ENCODE measurements around the gene ENC1.
A peak's percentile ranks its signal among the peaks of the same experiment; 100 is the strongest.
"Not testable (repeated sequence)": the region's sequence is repeated elsewhere in the genome, so short reads cannot be mapped to it uniquely, and the experiment has no call there.

Gene ENC1, protein sequence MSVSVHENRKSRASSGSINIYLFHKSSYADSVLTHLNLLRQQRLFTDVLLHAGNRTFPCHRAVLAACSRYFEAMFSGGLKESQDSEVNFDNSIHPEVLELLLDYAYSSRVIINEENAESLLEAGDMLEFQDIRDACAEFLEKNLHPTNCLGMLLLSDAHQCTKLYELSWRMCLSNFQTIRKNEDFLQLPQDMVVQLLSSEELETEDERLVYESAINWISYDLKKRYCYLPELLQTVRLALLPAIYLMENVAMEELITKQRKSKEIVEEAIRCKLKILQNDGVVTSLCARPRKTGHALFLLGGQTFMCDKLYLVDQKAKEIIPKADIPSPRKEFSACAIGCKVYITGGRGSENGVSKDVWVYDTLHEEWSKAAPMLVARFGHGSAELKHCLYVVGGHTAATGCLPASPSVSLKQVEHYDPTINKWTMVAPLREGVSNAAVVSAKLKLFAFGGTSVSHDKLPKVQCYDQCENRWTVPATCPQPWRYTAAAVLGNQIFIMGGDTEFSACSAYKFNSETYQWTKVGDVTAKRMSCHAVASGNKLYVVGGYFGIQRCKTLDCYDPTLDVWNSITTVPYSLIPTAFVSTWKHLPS

DNA sequence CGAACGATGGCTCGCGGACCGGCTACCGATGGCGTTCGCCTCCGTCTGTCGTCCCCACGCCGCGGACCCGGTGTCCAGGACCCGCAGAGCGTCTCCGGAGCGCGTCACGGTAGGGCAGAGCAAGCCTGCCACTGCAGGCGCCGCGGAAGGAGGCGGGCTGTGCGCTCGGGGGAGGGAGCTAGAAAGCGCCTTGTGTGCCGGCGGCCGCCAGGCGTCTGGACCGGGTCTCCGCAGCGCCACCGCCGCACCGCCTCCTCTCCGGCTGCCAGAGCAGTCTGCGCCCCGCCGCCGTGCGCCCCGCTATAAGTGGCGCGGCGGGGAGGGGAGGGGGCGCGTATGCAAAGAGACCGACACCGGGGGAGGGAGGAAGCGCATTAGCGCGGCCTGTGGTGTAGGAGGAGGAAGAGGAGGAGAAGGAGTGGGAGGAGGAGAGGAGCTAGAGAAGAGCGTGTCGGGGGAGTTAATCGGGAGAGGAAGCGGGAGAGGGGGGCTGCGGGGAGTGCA, at the start of gene ENC1:
ENC1 (minus strand) TSS at position 279 of the 504 bp plus-strand sequence. CDS start 4,243 bp downstream, outside the sequence.
- DNase-seq (ENCODE audit: low read depth, low spot score): peak; percentile 95

DNA sequence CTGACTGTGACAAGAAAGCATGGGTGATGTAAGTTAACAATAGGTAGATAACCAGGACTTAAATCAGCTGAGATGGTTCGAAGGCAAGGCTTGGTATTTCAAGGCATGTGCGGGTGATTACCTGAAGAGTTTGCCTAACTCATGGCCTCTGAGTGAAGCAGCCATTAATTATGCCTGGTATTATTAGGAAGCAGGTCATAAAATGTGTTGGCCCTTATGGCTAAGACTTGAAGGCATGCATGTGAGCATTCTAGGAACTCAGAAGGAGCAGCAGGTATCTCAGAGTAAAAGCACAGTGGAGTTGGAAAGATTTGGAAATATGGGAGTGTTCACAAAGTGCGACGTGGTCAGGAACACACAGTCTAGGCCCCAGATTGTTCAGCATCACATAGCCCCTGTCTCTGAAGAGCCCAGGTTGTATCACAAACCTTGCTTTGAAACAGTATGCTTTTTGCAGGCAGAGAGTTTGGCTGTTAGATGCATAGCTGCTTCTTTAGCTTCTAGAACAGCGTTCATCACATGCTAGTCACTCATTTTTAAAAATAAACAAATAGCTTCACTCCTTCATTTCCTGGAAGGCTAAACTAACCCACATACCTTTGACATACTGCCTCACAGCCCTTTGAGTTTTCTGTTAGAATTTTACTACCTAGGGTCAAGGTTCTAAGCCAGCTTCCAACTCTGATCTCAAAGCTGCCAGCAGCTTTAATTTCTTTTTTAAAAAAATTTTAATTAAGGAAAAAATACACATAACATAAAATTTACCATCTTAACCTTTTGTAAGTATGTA, 46.6 kb upstream of the ENC1 start:
- no peak for DNase-seq (ENCODE audit: low read depth, low spot score)

DNA sequence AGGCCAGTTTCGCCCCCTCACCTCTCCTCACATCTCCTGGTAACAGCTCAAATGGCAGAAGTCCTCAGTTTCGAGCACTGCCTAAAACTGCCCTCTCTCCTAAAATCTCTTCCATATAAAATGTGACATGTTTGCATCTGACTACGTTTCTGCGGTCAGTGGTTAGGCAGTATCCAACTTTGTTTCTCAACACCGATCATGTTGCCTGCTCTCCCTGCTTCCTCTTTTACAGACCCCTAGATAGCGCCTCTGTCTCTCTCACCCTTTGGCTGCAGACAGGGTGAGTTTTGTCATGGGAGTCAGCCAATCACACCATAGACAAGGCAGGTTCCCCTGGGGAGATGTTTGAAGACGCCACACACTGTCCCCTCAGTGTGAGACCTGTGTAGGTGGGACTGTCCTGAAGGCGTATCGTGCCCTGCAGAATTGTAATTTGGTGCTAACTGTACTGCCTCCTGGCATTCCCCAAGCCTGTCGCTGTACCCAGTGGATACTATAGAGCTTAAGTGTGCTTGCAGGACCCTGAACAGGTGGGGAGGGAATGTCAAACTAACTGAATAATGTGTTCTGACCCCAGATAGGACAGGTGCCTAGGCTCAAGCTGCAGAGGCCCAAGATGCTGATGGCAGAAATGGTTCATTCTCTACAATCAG, 45.6 kb upstream of the ENC1 start:
- DNase-seq (ENCODE audit: low read depth, low spot score): no peak

DNA sequence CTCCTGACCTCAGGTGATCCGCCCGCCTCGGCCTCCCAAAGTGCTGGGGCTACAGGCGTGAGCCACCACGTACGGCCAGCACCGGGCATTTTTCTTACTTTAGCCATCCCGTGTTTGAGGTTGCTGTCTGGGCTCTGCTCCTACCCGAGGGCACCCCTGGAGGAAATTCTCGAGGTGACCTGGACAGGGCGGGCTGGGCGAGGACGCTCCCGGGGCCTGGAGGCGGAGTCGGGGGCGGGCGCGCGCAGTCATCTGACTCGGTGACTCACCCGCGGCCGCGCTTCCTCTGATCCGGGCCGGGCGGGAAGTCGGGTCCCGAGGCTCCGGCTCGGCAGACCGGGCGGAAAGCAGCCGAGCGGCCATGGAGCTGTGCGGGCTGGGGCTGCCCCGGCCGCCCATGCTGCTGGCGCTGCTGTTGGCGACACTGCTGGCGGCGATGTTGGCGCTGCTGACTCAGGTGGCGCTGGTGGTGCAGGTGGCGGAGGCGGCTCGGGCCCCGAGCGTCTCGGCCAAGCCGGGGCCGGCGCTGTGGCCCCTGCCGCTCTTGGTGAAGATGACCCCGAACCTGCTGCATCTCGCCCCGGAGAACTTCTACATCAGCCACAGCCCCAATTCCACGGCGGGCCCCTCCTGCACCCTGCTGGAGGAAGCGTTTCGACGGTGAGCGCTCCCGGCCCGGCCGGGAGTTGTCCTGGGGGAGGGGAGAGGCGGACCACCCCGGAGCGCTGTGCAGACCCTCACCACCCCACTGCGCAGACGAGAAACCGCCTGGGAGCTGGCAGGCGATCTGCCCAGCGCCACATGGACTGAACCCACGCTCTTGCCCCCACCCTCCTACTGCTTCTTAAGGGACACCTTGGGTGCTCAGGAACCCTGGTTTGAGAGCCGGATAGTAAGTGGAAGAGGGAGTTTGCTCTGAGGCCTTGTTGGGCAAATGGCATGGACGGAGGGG, 44.6 kb upstream of the ENC1 start, which contains the start of gene HEXB:
HEXB (plus strand) TSS at position 334 of the 952 bp plus-strand sequence; CDS start at position 362, 28 bp downstream.
- DNase-seq (ENCODE audit: low read depth, low spot score): no peak

DNA sequence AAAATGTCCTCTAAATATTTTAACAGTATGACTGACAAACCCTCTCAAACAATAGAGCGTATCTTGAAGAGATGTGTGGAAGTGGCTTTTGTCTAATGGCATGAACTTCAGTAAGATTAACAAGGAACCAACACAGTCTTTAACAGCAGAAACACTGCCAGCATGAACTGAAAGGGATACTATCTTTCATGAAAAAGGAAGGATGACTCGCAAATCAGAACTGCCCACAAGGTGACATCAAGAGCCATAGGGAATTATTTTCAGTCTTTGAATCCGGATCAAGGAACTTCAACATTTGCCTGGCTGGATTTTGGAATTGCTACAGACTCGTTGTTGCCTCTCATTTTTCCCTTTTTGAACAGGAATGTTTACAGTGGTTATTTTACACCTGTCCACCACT, 39.4 kb upstream of the ENC1 start:
- DNase-seq (ENCODE audit: low read depth, low spot score): no peak

DNA sequence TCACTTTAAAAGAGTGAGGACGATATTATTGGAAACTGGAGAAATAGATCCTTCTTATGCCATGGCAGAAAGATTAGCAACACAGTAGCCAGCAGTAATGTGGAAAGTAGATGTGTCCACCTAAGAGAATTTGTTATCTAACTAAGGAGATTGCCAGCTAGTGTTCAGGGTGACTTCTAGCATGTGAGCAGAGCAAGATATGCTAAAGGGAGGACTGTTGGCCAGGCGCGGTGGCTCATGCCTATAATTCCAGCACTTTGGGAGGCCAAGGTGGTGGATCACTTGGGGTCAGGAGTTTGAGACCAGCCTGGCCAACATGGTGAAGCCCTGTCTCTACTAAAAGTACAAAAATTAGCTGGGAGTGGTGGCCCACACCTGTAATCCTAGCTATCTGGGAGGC, 38.8 kb upstream of the ENC1 start:
- not testable (repeated sequence) for DNase-seq (ENCODE audit: low read depth, low spot score)

DNA sequence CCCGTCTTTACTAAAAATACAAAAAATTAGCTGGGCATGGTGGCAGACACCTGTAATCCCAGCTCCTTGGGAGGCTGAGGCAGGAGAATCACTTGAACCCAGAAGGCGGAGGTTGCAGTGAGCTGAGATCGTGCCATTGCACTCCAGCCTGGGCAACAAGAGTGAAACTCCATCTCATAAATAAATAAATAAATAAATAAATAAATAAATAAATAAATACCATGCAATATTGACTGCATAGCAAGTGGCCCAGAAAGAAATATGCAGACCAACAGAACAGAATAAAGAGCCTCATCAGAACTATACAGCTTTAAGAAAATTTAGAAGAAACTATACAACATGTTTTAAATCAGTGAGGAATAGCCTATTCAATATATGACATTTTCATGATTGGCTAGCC, 37.6 kb upstream of the ENC1 start:
- DNase-seq (ENCODE audit: low read depth, low spot score): not testable (repeated sequence)

DNA sequence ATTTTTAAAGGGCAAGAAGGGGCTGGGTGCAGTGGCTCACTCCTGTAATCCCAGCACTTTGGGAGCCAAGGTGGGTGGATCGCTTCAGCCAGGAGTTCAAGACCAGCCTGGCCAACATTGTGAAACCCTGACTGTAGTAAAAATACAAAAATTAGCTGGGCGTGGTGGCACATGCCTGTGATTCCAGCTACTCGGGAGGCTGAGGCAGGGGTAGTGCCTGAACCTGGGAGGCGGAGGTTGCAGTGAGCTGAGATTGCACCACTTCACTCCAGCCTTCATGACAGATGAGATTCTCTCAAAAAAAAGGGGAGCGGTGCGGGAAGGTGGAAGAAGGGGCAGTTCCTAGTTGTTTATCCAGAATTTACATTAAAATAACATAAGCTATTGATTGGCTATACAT, 35.9 kb upstream of the ENC1 start:
- DNase-seq (ENCODE audit: low read depth, low spot score): not testable (repeated sequence)

DNA sequence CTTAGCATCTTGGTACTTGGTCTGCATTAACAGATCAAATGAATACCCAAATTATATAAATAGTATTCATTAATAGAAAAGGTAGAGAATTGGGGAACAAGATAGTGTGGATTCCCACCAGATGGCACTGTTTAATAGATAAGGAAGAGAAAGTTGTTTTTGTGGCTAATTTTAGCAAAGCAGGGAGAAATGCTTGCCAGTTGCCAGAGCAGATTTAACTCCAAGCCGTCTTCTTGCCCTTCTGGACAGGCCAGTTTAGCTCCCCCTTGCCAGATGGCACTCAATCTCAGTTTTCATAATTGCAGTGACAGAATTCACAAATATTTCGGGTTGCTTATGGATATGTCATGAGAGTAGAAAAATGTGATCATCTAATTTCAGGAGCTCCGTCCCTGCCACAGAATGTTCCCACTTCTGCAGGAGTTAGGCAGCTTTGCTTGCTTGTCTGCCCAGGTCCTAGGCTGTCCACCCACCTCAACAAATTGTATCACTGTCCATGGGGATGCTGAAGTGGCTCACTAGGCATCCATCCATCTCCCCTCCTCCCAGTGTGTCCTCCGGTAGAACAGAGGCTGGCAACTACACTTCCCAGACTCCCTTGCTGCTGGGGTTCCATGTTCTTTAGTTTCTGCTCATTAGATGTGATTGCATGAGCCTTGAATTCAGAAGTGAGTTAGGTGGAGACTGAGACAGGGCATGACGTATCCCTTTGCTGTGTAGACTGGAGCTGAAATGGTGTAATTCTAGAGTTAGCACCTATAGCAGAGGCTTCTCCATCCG, 32.7 kb upstream of the ENC1 start:
- no peak for DNase-seq (ENCODE audit: low read depth, low spot score)

DNA sequence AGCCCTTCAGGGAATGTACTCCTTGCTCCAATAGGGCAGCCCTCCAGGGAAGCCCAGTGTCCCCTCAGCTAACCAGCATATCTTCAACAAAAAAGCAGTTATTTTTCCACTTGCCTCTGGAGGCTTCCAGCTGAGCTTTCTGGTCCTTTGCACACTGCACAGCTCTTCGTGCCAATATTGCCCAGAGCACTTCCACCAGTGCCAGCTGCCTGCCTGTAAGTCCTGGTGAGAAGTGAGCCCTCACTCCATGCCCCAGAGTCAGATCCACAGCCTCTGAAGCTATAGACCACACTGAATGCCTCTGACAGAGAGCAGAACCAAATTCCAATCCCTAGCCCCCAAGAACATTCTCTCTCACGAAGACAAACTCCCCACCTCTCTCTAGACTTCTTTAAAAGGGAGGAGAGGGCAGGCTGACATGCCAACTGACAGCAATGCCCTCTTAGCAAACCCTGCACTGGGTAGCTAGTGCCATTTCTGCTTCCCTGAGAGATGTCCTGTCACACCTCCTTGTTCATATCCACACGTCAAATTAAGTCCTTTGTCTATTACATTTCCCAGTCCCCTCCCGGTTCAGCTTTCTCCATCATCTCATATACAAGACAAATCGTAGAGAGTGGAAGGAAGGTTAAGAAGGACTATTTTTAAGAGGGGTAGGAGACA, 31.8 kb upstream of the ENC1 start:
- DNase-seq (ENCODE audit: low read depth, low spot score): no peak

DNA sequence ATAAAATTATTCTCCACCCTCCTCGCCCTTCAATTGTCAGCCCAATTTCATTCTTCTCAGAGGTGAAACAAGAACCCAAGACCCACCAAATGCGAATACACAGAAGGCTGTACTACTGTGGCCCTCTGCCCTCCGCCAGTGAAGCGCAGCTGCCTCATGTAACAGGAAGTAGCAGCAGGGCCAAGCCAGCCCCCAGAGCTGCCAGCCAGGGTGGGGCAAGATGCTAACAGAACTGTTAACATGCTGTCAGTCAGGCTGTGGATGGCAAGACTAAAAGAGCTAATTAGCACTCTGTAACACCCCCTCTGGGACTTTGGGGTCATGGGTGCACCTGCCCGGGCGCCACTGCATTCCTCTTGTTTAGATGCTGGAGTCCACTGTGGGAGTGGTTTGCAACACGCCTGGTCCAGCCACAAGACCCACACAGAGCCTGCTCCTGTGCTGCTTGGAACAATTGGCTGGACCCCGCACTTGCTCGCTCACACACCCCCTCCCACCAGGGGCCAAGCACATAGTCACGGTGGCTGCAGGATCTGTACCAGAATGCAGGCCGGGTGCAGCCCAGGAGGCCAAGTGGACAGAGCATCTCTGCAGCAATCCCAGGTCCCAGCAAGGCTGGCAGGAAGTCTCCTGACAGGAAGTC, 30.0 kb upstream of the ENC1 start:
- no peak for DNase-seq (ENCODE audit: low read depth, low spot score)

DNA sequence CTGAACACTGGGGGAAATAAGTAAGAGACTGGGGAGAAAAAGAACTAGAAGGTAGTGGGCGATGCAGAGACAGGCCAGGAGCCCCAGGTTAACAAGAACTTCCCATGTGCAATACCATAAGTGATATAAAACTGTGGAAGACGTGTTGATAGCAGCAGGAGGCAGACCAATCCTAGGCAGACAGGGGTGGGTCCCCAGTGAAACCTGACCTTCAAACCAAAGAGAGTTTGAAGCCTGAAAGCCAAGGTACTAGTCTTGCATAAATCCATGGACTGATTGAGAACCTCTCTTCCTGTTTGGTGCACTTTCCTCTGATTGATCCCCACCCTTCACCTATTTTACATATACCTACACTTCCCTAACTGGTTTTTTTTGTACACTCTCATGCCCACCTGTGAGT, 29.3 kb upstream of the ENC1 start:
- DNase-seq (ENCODE audit: low read depth, low spot score): no peak

DNA sequence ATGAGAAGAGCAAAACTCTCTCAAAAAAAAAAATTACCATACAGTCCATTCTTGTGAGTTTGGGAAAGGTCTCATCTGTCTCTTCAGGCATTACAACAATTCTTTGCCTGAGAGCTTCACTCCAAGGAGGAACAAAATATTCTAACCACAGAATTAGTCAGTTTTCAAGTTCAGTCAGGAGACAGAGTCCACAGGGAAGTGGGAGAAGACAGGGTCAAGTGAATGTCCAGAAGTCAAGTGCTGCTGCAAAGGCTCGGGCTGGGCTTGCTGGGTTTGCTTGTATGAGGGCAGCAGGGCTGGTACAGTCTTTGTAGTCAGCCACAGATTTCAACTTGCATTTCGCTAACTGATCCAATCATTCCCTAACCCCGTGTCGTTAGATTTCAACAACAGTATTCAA, 26.9 kb upstream of the ENC1 start:
- DNase-seq (ENCODE audit: low read depth, low spot score): no peak

DNA sequence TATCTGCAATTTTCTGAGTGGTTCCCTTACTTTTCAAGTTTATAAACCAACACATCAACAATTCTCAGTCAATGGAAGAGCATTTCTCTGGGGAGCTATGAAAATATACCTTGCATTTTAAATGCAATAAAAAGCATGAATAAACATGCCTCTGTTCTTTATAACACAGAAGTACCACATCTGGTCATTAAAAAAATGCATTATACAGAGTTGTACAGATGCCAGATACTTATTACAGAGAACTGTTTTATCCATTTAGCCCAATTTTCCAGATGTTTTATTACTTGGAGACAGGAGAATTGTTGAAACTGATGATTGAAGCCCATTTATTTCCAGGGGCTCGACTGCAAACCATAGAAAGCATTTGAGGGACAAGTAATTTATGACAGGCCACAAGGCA, 25.3 kb upstream of the ENC1 start:
- no peak for DNase-seq (ENCODE audit: low read depth, low spot score)

DNA sequence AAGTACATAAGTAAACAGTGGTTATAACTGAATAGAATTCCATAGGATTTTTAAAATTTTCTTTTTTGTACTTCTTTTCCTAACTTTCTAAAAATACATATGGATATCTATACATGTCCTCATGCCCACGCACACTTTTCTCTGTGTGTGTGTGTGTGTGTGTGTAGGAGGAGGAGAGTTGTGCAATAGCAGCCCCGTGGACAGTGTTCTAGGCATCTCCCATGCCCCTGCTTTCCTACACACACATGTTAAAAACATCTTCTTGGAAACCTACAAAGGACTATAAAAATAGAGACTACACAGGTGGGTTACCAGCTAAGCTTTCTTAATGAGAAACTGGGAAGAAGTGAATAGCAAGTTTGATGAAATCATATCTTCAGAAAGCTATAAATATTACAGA, 24.7 kb upstream of the ENC1 start:
- no peak for DNase-seq (ENCODE audit: low read depth, low spot score)

DNA sequence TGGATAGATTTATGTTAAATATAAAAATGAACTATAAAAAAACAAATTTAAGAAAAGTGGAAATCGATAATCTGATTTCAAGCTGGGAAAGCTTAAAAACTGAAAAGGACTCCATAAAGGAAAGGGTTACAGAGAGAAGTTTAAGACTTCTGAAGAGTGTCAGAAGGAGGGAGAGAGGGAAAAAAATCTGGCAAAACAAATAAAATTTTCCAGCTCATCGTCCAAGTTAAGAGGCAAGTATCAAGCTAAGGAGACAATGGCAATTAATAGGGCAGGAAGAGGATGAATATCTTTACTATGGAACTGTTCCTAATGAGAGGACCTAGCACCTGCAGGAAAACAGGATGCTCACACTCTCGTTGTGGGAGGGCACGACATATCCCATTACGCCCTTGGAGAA, 24.0 kb upstream of the ENC1 start:
- DNase-seq (ENCODE audit: low read depth, low spot score): no peak

DNA sequence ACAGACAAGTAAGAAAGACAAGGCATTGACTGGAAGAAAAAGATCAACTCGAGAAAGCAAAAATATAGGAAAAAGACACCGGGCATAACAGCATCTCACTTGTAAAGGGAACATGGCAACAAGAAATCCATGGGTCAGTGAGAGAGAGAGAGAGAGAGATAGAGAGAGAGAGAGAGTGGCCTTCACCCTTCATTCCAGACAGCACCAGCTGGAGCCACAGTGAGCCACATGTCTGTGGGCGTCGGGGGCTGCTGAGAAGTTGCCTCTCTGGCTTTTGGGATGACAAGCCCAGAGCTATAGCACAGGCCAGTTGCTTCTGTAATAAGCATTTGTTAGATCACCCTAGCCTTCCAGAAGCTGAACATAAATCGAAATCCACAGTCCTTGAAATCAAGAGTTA, 20.3 kb upstream of the ENC1 start:
- no peak for DNase-seq (ENCODE audit: low read depth, low spot score)

DNA sequence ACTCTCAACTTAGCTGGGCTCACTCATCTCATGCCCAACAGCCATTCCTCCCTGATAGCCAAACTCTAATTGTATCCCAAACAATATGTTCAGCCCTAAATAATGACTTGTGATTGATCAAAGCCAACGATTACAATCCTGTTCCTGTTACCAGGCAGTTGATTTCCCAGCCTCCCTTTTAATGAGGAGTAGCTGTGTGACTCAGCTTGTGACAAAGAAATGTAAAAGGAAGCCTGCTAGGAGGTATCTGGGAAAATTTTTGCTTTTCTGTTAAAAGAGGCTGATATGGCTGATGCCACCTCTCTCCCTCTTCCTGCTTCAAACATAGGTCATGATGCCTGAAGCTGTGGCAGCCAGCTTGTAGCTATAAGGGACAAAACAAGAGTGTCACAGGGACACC, 19.6 kb upstream of the ENC1 start:
- no peak for DNase-seq (ENCODE audit: low read depth, low spot score)

DNA sequence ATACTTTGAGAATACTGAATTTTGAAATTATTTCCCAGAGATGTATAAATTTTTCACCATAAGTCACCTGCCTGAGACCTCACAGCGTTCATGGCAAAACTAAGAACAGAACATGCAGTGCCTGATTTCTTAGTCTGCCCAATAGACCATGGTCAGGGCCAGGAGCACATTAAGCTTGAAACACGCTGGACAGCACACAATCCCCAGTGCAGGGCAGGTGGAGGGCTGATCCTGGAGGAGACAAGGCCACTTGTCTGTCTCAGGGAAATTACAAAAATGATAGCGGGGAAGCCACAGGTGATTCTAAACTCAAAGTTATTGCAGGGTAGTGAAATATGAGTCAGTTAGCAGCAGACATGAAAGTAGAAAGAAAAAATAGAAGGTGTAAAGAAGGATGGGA, 18.6 kb upstream of the ENC1 start:
- DNase-seq (ENCODE audit: low read depth, low spot score): no peak
